ENCODE measurements around the gene SEMA3E. TPM values are rescaled to one million over a fixed set of nuclear protein-coding genes. Genes with fewer than 3 reads are reported as not detected.

The SEMA3E gene
- total RNA-seq, 1 donor from 2014 or later: 0.70 TPM

DNA sequence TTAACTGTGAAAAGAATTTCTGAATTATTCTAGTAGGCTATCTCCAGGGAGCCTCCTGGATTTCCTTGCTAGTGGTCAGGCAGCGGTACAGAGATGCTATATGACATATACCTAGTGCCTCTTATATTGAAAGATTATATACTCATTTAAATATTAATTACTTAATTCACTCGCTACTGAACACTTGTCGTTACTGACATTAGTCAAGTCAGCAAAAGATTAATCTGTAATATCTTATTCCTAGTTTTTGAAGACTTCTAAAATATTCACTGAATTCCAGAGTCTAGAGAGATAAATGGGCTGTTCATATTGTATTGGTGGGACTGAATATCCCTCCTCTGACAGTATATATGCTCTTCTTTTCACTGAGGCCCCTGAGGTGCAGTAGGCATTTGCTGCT, 2.9 kb downstream of the SEMA3E start:
- DNase-seq (ENCODE audit: low spot score): no peak
- intact Hi-C loops (cut with DNase I): loop anchor here (5.0 kb wide), 1 partner anchor 234 kb away; no protein-coding TSS in a partner anchor

DNA sequence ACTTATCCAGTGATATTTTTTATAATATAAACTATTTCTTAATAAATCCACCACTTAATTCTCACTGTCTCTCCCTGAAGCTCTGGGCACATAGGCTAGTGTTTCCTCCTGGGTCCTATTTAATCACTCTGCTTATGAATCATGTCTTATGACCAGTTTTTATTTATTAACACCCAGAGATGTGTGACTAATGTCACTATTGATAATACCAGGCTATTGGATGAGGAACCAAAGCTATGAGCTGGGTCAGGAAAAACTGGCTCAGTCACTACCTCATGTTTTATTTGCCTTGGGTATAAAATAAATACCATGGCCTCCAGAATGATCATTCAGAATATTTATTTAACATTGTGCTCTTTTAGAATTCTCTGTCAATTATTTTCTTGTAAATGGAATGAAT, 5.2 kb downstream of the SEMA3E start:
- intact Hi-C loops (cut with DNase I): no loop called here
- no peak for DNase-seq (ENCODE audit: low spot score)

GRCh38 chr7:83643012-83643411, 5.9 kb downstream of the SEMA3E start:
- DNase-seq (ENCODE audit: low spot score): no peak
- intact Hi-C loops (cut with DNase I): no loop called here

DNA sequence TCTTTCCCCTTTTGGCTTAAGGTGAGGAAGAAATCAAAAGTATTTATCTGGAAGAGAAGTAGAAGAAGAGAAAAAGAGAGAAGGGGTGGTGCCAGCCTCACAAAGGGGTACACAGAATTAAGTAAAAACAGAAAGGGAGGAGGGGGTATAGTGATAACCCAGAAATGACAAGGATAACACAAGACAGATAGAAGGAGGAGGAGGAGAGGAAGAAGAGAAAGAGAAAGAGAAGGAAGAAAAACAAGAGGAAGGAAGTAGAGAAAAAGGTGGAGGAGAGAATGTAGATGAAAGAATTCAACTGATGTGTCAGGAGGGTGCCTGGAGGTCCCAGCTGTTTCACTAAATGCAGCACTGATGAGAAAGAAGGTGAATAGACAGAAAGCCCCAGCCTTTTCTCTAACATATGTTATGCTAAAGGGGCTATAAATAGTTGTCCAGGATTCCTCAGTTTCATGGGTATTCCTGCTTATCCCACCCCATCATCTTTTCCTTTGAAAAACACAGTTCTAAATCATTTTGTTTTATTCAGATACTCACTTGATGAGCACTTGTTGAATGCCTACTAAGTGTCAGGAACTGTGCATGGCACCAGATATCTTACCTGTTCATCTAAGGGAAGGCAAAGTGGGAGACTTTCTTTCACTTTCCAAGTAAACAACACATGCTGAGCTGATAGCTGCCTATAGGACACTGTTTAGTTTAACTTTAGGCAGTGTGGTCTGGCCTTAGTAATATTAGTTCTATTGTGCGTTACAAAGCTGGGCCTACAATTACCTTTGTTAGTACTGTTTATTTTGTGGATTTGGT, 8.0 kb downstream of the SEMA3E start:
- intact Hi-C loops (cut with DNase I): no loop called here
- DNase-seq (ENCODE audit: low spot score): no peak

- intact Hi-C loops (cut with DNase I): no loop called here
- DNase-seq (ENCODE audit: low spot score): no peak
Observed at GRCh38 chr7:83640240-83640639, 8.7 kb downstream of the SEMA3E start.

GRCh38 chr7:83633516-83633915, 15.4 kb downstream of the SEMA3E start:
- intact Hi-C loops (cut with DNase I): no loop called here
- no peak for DNase-seq (ENCODE audit: low spot score)

- DNase-seq (ENCODE audit: low spot score): no peak
- intact Hi-C loops (cut with DNase I): no loop called here
Observed at GRCh38 chr7:83629117-83629880, 19.6 kb downstream of the SEMA3E start.

GRCh38 chr7:83617858-83618257, 31.1 kb downstream of the SEMA3E start:
- no peak for DNase-seq (ENCODE audit: low spot score)
- intact Hi-C loops (cut with DNase I): no loop called here

DNA sequence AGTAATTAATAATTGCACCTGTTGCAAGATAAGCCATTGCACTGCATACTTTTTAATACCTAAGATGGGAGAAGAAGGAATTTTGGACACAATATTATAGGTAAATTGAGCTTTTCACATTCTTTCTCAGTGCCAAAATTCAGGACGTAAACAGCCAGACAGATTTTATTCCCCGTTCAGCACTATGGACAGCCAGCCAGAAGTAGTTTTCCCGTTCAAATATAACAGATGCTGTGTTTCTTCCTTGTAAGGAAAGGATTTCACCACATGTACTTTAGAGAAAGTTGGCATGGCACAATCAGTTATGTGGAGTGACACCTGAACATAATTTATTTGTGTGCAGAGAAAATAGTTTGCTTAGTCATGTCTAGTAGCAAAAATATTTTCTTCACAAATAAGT, 34.8 kb downstream of the SEMA3E start:
- no peak for DNase-seq (ENCODE audit: low spot score)
- intact Hi-C loops (cut with DNase I): no loop called here

- intact Hi-C loops (cut with DNase I): no loop called here
- no peak for DNase-seq (ENCODE audit: low spot score)
Observed at GRCh38 chr7:83613232-83613631, 35.7 kb downstream of the SEMA3E start.

DNA sequence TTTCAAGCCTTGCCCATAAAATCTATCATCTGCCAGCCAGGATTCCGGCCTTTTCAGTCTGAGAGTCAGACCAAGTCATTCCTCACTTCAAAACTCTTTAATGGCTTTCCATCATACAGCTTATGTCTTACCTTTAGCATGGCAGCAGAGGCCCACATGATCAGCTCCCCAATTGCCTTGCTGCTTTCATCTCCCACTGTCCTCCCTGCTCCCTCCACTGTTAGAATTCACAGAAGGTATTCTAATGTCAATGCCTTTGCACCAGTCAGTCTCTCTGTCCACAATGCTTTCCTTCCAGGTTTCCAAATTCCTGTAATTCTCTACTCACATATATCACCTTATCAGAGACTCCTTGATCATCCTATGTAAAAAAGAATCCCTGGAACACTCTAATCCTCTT, 37.2 kb downstream of the SEMA3E start:
- DNase-seq (ENCODE audit: low spot score): no peak
- intact Hi-C loops (cut with DNase I): no loop called here

DNA sequence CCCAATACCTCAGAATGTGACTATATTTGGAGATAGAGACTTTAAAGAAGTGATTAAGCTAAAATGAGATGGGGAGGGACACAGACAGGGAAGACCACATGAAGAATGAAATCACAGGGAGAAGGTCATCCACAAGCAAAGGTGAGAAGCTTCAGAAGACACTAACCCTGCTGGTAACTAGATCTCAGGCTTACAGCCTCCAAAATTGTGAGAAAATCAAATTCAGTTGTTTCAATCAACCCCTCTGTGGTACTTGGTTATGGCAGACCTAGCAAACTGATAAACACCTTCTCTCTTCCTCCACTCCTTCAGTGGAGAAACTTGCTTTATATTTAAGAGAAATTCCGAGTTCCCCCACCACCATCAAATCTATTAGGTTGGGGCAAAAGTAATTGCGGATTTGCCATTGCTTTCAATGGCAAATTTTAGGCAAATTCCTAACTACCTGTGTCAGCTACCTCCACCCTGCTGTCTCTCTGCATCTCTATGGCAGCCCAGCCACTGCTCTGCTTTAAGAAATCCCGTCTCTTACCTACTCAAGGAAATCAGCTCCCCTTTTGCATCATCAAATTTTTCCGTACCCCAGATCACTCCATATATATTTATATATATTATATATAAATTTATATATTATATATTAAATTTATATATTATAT, 38.2 kb downstream of the SEMA3E start:
- no peak for DNase-seq (ENCODE audit: low spot score)
- intact Hi-C loops (cut with DNase I): no loop called here

DNA sequence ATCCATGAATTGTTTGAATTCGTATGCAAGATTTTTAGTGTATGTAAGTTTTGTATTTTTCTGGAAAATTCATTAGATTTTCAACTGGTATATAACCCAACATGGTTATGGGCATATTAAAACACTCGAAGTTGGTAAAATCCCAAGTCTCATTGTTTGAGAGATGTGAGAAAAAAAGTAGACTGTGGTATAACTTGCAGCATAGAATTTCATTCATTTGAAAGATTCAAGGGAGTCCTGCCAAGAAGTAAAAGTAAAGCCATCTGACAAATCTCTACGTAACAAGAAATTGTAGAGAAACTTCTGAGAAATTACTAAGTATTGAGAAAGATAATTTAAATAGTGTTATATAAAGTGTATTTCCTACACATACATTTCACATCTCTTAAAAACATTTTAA, 40.2 kb downstream of the SEMA3E start:
- intact Hi-C loops (cut with DNase I): no loop called here
- DNase-seq (ENCODE audit: low spot score): no peak

- intact Hi-C loops (cut with DNase I): no loop called here
- no peak for DNase-seq (ENCODE audit: low spot score)
Observed at GRCh38 chr7:83603649-83604048, 45.3 kb downstream of the SEMA3E start.

DNA sequence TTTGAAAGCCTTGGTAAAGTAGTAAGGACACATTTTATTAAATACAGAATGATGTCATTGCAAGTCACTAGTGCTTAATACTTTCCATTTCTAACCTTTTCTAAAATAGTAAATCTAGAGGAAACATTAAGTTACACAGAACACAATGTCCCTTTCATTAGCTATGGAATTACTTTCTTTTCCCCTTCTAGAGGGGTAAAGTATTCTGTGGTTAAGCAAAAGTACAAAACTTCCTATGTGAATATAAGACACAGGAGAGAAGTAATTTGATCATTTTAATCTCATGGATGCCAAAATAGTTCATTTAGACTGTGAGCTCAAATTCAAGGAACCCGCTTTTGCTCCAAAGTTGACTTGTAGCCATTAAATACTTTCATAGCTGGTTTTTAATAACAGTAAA, 49.8 kb downstream of the SEMA3E start:
- intact Hi-C loops (cut with DNase I): no loop called here
- no peak for DNase-seq (ENCODE audit: low spot score)

GRCh38 chr7:83593921-83594475, 54.9 kb downstream of the SEMA3E start:
- intact Hi-C loops (cut with DNase I): no loop called here

DNA sequence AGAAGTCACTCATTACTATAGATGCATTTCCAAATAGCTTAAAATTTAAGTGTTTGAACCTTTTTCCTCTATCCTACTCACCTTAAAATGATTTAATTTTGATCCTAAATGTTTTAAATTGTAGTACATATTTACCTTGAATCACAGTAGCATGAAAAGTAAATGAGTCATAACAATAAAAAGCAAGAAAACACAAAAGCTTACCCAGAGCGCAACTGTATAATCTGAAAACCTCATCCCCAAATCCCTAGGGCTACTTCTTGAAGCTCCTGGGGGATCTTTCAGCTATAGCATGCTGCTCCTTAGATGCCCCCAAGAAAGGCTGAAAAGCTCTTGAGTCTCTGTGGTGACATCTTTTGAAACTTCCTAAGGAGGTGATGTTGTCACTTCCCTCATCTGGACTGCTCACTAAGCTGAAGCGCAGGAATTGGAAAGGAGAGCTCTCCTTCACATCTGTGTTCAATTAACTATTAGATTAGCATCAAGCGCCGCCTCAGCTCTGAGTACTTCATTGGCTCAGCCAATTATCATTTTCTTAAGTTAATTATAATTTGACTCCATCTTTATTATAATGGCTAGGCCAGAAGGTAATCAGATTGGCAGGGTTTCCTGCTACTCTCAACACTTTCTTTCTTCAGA, 60.2 kb downstream of the SEMA3E start:
- no peak for DNase-seq (ENCODE audit: low spot score)

More at GRCh38 chr7:83593921-83594475, 54.9 kb downstream of the SEMA3E start:
- DNase-seq (ENCODE audit: low spot score): no peak

GRCh38 chr7:83586281-83586680, 62.7 kb downstream of the SEMA3E start:
- no peak for DNase-seq (ENCODE audit: low spot score)
- intact Hi-C loops (cut with DNase I): no loop called here

More for the DNA sequence above, 60.2 kb downstream of the SEMA3E start:
- intact Hi-C loops (cut with DNase I): no loop called here

- intact Hi-C loops (cut with DNase I): no loop called here
- DNase-seq (ENCODE audit: low spot score): no peak
Observed at GRCh38 chr7:83581667-83582435, 67.1 kb downstream of the SEMA3E start.

Data from cardiac septum (tissue), 1 donor.